HG02840 (cell line): ENCODE results near the gene DPY19L1.
"Not testable (repeated sequence)": the region's sequence is repeated elsewhere in the genome, so short reads cannot be mapped to it uniquely, and the experiment has no call there.

ENCODE experiments used
- ATAC-seq: cut with Tn5 transposase; IDR thresholded peaks from one replicate; pipeline ENCODE4 v1.9.1; 2021; ENCODE audit warnings: mild to moderate bottlenecking, moderate library complexity, moderate number of reproducible peaks; ENCODE audit not compliant: unreplicated experiment, low FRiP score

Gene DPY19L1

DNA sequence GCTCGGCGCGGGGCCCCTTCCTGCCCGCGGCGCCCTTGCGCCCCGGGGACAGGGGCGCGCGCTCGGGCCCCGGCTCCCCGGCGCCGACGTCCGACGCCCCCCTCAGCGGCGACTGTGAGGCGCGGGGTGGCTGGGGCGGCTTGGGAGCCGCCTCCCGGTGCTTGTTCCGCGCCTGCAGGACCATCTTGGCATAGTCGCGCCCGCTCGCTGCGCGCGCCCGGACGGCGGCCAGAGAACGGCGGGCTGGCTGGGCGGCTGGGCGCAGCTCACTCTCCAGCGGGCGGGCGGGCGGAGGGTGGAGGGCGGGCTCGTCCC is at the start of gene DPY19L1:
Gene DPY19L1, minus strand, starts transcription at position 275 of the 315 bp plus-strand sequence. Its CDS starts 91 bp downstream, at position 184.
- peak; percentile 30 for ATAC-seq

DNA sequence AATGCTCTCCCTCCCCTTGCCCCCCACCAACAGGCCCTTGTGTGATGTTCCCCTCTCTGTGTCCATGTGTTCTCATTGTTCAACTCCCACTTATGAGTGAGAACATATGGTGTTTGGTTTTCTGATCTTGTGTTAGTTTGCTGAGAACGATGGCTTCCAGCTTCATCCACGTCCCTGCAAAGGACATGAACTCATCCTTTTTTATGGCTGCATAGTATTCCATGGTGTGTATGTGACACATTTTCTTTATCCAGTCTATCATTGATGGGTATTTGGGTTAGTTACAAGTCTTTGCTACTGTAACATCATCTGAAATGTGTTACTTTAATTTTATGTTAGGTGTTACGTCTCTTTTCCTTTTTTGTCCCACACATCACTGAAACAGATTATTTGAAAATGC is 42.2 kb upstream of the DPY19L1 start:
- not testable (repeated sequence) for ATAC-seq

DNA sequence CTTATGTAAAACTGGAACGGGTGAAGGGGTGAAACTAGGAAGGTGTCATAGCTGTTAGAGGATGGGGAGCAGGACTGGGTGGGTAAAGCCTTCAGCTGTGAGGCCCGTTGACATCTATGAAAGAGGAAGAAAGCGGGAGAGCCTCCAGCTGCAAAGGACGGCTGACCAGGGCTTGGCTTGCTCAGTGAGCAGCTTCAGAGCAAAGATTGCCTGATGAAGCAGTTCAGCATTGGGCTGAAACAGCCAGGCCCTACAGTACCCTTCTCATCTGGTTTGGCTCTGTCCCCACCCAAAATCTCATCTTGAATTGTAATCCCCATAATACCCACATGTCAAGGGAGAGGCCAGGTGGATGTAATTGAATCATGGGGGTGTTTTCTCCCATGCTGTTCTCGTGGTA is 36.7 kb upstream of the DPY19L1 start:
- not testable (repeated sequence) for ATAC-seq

DNA sequence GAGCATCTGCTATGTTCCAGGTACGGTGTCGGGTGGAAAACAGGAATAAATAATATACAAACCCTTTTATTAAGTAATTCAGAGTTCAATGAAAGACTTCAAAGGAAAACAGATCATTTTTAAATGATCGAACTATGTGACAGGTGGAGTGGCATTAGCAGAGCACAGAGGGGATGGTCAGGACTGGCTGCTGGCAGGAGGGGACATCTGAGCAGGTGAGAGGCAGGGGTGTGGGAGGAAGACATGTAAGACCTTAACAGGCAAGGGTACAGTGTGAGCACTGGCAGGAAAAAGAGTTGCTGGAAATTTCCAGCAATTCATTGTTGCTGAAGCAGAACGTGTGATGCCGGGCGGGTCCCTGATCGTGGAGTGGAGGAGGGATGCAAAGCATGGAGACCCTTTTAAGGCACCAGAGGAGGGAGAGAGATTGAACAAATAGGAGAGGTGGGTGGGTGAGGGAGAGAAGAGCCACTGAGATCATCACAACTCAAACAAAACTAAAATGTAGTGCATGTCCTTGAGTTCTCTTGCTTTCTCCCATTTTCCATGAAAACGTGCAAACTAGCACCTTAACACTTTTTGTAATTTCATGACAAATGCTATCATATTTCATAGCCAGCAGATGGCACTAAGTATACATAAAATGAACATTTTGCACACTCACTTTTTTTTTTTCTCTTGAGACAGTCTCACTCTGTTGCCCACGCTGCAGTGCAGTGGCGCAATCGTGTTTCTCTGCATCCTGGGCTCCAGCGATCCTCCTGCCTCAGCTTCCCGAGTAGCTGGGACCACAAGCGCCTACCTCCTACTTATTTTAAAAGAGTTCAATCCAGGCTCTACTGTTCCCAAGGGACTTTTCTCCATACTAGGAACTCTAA is 35.9 kb upstream of the DPY19L1 start:
- ATAC-seq: not testable (repeated sequence)

DNA sequence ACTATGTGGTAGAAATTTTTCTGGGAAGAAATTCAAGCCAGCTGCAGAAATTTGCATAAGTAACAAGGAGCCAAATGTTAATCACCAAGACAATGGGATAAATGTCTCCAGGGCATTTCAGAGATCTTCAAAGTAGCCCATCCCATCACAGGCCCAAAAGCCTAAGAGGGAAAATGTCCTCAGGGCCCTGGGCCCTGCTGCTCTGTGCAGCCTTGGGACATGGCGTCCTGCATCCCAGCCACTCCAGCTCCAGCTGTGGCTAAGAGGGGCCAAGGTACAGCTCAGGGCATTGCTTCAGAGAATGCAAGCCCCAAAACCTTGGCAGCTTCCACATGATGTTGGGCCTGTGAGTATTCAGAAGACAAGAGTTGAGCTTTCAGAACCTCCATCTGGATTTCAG is 31.8 kb upstream of the DPY19L1 start:
- not testable (repeated sequence) for ATAC-seq

DNA sequence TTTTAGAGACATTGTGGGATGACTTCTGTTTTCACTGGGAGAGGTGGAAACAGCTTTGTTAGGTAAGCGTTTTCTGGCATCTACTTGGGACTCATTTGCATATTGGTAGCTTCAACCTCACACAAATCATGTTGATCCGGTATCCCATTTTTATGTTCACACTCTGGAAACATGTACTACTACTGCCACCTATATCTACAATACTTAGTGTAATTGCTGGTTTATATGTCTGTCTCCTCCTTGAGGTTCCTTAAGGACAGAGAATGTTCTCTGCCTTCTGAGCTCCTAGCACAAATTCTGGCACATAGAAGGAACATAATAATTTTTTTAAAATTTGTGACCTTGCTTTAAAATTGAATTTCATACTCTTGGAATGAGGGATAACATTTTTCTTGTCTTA is 28.1 kb upstream of the DPY19L1 start:
- ATAC-seq: not testable (repeated sequence)

DNA sequence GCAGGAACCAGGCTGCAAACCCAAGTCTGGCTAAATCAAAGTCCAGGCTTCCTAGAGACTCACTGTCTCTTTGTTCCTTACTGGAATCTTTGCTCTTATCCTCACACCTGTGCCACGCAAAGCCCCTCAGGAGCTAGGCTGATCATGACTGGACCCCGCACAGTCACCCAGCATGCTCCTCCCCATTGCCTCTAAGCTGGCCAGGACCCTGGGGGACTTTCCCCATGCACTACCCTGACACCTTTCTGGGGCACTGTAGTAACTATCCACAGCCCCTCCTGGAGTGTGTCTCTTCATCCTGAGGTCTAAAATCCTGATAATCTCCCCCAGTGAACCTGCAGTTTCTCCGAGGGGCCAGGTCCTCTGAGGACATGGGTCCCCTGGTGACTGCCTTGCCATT is 21.3 kb upstream of the DPY19L1 start:
- not testable (repeated sequence) for ATAC-seq

DNA sequence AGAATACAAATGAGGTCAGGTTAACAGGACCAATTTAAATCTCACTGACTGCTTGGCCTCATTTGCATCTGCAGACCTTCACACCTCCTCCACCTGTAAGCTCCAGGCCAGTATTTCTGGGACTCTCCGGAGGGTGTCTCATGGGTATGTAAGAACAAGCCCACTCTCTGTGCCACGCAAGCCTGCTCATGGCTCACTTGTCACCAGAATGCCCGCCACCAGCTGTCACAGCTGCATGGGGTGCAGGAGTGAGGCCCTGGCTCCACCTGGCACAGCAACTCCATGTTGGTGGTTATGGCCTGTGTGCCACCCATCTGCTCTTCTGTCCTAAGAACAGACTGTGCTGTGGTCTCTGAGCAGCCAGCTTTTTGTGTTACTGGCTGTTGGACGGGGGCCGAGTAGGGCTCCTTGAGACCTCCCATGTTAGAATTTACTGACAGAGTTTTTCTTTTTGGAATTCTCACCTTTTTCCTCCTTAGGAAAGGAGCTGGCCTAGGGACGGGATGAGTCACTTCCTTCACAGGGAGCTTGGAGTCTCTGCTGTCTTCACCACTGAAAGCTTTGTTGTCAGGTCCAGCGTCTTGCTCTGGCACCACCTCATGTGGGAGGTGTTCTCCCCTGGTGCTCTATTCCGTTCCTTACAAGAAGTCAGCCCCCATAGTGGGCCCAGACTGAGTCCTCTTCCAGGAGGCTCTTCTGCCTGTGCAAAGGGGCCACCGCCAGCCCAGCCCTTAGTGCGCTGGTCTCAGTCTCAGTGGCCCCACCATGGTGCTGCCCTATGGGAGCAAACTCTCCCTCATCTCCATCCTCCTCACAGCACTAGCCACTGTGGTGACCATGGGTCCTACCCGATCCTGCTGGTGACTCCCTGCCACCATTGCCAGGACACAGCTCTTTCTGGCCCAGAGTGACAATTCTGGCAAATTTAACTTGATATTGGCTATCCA is 20.5 kb upstream of the DPY19L1 start:
- ATAC-seq: not testable (repeated sequence)

DNA sequence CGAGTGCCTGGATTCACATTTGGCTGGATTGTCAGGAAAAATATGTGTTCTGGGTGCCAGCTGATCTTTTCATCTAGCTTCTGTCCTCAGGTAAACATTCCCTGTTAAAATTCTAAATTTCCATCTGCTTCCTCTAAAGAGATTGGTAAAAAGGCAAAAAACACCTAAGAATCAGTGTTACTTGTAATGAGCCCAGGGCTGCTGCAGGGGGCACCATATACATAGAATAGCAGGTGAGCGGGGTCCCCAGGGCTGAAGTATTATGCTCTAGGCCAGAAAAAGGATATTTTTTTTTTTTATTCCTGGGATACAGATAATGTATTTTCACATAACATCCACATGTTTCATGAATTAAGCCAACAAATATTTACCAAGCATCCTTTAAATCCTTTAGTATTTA is 18.4 kb upstream of the DPY19L1 start:
- not testable (repeated sequence) for ATAC-seq

DNA sequence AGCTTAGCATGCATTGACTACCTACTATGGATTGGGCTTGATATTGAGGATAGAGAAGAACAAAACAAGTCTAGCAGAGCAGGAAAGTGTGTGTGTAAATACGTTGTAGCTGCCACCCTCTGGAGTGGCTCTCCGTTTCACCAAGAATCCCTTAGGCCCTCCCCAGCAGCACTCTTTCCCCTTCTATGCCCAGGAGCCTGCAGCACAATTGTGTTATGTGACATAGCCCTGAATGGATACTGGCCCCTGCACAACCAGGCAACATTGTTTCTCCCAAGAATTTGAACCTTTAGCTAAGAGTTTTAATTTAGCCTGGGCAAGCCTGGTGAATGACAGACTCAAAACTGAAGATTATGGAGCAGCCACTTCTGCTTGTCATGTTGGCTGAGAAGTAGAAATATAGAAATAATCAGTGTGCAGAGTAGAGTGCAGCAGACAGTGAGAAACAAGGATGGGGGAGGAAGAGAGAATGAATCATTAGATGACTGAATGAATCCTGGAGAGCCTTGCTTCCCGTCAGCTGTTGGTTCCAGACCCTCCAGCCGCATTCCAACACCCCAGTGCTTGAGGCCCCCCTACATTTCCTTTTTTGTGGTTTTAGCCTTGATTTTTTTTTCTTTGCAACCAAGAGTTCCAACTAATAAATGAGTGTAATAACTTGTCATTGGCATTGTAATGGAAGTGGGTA is 16.3 kb upstream of the DPY19L1 start:
- ATAC-seq: not testable (repeated sequence)

DNA sequence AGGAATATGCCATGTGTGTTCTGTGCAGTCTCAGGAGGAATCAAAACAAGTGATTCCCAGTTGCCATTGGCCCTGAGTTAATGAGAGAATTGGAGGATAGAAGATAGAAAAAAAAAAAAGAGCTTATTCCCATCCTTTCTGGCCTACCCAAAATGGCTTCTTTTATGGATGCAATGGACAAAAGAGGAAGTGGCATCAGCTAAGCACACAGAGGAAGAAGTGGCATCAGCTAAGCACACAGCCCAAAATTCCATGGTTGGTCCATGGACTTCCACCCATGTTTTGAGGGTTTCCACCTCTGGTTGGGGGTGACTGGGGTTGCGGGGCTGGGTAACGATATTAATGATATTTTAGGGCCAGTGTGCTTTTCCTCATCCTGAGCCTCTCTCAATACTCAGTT is 11.1 kb upstream of the DPY19L1 start:
- not testable (repeated sequence) for ATAC-seq

DNA sequence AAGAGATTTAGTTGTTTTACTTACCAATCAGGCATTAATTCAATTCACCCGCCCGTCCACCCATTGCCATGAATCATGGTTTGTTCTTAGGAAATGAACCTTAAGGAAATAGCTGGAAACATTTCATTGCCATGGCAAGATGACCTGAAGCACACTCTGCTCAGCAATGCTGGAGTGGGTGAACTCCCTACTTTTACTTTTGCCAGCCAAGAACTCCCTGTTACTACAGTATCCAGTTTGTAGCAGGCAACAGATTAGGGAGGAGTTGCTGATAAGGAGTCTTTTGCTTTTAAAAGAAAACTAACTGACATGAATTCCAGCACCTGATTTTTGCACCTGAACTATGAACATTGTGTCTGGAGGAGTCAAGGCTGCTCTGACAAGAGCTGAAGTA is 10.6 kb upstream of the DPY19L1 start:
- ATAC-seq: not testable (repeated sequence)

DNA sequence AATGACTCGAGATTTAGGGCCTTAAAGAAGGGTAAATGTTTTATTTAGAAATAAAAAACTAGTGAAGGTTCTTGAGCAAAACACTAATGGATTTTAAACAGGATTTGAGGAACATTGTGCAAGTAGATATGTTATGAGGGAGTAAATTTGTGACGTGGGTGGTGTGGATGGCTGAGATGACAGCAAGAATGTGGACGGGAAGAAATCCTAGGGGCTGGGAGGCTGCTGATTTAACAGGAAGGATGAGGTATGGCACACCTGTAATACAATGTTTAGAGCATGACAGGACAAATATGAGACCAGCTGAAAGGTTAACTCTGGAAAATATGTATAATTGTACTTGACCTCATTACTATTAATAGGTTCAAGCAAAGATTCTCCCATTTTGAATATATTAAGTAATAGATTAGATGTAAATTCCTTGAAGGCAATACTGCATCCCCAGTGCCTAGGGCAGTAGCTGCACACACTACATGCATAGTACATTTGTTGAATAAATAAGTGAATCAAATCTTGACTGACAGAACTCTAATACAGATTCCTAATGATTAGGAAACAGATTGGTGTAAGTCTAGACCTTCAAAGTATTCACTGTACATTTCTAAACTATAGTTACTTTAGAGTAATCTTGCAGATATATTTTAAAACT is 10.1 kb upstream of the DPY19L1 start:
- ATAC-seq: not testable (repeated sequence)

DNA sequence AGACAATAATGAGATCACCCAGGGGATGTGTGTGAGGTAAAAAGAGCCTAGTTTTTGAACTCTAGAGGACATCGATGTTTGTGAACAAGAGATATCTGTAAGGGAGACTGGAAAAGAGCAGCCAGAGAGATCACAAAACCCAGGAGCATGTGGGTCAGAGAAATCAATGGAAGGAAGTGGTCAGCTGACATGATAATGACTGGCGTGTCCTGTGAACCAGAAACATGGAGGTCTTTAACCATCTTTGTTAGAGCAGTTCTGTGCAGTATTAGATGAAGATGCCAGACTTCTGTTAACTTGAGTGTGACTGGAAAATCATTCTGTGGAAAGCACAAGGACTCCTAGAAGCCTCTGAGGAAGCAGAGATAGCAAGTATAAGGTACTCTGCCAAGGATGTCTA is 6.0 kb upstream of the DPY19L1 start:
- not testable (repeated sequence) for ATAC-seq

DNA sequence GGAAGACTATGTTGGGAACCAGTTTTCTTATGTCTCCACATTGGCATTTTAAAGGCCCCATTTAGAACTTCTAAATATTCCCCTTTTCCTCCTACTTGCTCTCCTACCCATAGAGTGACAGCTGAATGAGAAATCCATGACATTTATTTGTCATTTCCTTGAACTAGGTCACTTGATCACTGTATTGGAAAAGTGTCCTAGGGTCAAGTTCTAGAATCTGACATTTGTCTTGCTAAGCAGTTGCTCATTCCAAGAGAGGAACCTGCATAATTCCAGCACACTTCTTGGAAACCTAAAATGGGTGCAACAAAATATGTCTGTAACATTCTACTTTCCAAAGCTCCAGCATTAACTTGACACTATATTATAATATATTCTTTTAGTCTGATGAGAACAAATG is 3.6 kb upstream of the DPY19L1 start:
- ATAC-seq: no peak

DNA sequence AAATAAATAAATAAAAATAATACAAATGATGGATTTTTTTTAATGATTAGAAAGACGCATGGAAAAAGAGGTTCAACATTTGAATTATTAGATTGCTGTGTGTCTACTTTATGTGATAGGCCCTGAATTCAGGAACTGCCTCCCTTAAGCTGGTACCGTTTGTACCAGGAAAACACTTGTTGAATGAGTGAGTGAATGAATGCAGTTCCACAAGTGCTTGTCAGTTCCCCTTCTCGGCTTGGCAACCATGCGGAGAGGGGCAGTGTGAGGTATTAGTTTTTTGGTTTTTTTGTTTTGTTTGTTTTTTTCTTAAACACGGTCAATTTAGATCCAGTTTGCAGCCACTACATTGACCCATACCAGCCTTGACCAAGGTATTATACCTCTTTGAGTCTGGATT is 2.1 kb upstream of the DPY19L1 start:
- ATAC-seq: no peak

DNA sequence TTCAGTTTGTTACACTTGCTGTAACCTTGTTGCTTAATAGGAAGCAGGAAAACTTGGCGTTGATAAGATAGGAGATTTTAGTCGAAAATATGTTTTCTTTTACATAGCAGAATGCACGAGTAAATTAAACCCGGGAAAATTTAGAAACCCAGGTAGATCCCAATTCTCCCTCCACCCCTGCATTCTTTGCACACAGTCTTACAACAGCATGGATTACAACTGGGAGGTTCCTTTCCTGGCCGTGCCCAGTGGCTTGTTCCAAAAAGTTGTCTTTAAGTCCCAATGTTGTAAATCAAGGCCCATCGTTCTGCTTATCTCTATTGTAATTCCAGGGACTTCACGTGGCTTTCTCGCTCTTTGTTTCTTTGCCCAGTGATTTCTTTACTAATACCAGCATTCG is 1.1 kb upstream of the DPY19L1 start:
- no peak for ATAC-seq

DNA sequence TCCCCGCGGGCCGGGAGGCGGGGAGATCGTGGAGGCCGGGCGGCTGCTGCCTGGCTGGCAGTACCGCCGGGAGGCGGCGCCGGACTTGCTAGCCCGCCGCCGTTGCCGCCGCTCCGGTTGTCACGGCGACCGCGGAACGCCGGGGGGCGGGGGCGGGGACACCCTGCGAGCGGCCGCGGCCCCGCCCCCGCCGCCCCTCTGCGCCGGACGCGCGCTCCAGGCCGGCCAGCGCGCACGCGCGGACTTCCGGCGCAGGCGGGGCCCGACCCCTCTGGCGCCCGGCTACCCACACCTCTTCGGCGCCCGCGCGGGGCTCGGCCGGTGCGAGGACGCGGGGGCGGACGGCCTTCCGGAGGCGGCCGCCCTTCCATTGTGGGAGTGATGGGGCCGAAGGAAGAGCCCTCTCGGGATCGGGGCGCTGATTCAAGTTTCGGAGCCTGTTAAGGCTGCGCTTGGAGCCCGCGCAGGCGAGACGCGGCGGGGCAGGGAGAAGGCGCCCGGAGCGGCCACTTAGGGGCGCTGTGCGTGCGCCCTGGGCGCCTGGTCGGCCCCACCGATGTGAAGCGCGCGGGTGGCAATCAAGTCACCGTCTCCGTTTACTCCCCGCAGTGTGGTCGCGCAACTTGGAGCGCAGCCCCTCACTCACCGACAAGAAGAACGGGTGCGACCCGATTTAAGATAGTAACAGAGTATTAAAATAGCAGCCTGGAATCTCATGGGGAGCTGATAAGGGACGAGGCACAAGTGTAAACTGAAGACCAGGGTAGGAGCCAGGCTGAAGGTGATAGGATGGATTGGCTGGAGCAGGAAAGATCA is 449 bp upstream of the DPY19L1 start:
- peak; percentile 86 for ATAC-seq
